Measurements from ENCODE around the gene PRDM11.

PRDM11 gene

DNA sequence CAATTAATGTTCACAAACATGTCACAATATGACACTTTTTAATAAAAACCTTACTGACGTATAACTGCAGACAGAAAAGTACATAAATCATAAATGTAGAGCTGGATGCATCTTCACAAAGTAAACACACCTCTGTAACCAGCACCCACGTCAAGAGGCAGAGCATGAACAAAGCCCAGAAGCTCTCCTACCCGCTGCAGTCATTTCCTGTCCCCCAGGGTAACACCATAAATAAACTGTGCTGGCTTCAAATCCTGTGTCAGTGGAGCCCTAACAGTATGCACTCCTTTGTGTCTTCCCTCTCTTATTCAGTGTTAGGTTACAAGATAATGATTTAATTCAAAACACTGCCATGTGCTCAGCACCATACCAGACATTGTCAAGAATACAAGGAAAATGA is 134.0 kb downstream of the PRDM11 start:
- peaks cover 26% of the 10 kb centered on the region for H3K27me3 Mint-ChIP-seq
- H3K4me3 Mint-ChIP-seq = no peak overlapping the region
- H3K9me3 Mint-ChIP-seq = no peaks in the 10 kb centered on the region
- H3K4me1 Mint-ChIP-seq = no peaks in the 10 kb centered on the region
- H3K36me3 Mint-ChIP-seq = no peaks in the 10 kb centered on the region
- H3K27ac Mint-ChIP-seq = no peak overlapping the region

DNA sequence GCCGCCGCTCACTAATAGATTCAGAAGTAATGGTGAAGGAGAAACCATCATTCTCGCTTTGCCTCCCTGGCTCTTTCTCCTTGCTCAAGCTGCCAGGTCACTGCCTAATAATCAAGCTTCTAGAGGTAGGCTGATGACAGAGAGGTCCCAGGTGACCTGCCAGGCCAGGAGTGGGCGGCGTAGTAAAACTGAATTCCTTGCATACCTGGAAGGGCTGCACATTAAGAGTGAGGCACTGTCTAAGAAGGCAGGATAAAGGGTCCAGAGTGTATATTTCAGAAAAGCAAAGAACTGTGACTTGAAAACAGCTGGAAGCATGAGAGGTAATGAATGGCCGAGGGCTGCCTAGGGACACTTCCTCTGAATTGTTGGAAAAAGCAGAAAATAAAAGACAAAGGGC is 135.6 kb downstream of the PRDM11 start:
- Mint-ChIP-seq H3K4me1 (no peaks in the 10 kb centered on the region), H3K27me3 (peaks cover 34% of the 10 kb centered on the region), H3K36me3 (no peaks in the 10 kb centered on the region), H3K9me3 (no peaks in the 10 kb centered on the region), H3K4me3 (no peak overlapping the region), H3K27ac (no peak overlapping the region)
